RWPE1 (cell line): ENCODE results near the gene DNAJC6.
"Not testable (repeated sequence)": the region's sequence is repeated elsewhere in the genome, so short reads cannot be mapped to it uniquely, and the experiment has no call there.

Experiments used
- CTCF ChIA-PET: fragments of 350-600 bp; sonication (Branson Sonifier 250); formaldehyde crosslinking; extraction: SDS; loops from one replicate; lab custom pipeline; 2021; lab: Yijun Ruan, JAX
- POLR2A ChIA-PET: fragments of 400-600 bp; formaldehyde crosslinking; extraction: SDS; loops from one replicate; lab custom pipeline; 2020; ENCODE audit warnings: antibody characterized with exemption; ENCODE audit not compliant: low non-redundant PET; lab: Yijun Ruan, JAX
- DNase-seq: peaks from one replicate; pipeline ENCODE4 v3.0.0; 2012; ENCODE audit warnings: low spot score
- H3K27ac ChIP-seq: fragments of 450-650 bp; 2 replicates; pipeline ENCODE4 v1.5.1; 2017
- TF ChIP-seq, protein P1 (sequence below): fragments of 450-650 bp; conservative IDR thresholded peaks from 2 replicates; pipeline ENCODE4 v1.5.1; 2017; ENCODE audit warnings: low read depth, mild to moderate bottlenecking

The DNAJC6 gene

DNA sequence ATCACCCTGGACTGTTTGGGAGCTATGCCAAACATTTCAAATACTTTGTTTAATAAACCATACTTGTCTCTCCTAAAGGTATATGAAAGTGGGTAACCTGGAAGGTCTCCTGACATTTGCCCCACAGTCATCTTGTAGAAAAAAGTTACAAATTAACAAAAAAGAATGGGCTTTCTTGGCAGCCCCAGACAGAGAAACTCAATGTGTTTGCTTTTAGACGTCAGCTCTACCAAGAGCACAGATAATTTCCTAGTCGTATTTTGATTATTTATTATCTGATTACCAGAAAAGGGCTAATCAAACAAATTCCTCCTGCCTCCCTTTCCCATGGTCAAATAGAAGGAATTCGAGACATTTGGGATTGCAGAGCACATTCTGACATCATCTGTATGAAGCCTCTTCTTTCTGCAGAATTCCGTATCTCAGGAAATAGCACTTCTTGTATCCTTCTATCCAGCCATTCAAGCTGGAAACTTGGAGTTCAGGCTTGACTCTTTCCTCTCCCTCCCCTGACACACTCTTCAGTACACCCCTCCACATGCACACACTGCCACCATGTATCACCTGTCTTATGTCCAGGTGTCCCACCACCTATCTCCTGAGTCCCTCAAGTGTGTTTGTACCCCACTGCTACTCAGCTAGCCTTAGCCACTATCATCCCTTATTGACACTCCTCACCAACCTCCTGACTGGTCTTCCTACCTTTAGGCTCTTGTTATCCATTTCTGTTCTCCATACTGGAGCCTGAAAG is 68.3 kb downstream of the DNAJC6 start:
- TF ChIP-seq, protein P1, sequence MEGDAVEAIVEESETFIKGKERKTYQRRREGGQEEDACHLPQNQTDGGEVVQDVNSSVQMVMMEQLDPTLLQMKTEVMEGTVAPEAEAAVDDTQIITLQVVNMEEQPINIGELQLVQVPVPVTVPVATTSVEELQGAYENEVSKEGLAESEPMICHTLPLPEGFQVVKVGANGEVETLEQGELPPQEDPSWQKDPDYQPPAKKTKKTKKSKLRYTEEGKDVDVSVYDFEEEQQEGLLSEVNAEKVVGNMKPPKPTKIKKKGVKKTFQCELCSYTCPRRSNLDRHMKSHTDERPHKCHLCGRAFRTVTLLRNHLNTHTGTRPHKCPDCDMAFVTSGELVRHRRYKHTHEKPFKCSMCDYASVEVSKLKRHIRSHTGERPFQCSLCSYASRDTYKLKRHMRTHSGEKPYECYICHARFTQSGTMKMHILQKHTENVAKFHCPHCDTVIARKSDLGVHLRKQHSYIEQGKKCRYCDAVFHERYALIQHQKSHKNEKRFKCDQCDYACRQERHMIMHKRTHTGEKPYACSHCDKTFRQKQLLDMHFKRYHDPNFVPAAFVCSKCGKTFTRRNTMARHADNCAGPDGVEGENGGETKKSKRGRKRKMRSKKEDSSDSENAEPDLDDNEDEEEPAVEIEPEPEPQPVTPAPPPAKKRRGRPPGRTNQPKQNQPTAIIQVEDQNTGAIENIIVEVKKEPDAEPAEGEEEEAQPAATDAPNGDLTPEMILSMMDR, result no peak
- no peak for DNase-seq
- H3K27ac ChIP-seq, result no peak overlapping the region
- ChIA-PET CTCF (no interaction called here), POLR2A (no interaction called here)

DNA sequence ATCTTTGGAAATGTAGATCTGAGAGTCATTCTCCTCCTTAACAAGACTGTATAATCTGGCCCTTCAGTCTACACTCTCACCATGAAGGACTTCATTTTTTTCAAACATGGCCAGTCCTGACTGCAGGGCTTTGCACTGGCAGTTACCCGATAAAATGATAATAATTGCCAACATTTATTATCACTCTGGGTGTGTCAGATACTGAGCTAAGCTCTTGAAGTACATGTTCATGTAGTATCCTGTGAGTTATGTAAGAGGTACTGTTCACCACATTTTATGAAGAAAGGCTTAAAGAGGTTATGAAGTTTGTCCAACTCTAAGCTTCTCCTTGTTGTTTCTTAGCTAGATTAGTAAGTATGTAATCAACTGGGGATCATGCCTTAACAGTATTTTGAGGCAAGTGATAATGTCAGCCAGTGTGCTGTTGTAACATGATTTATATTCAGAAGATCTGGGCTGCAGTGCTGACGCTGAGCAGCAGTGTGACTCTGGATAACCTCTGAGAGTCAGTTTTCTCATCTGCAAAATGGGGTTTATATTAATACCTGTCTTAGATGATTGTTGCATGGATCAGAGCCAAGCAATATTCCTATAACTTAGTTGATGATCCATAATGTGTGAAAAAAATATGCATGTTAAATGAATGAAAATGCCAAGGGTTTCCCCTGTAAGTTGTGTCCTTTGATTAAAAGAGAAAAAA is 69.1 kb downstream of the DNAJC6 start:
- ChIA-PET CTCF (no interaction called here), POLR2A (no interaction called here)
- TF ChIP-seq, protein P1, result no peak
- DNase-seq, result no peak
- no peak overlapping the region for H3K27ac ChIP-seq

DNA sequence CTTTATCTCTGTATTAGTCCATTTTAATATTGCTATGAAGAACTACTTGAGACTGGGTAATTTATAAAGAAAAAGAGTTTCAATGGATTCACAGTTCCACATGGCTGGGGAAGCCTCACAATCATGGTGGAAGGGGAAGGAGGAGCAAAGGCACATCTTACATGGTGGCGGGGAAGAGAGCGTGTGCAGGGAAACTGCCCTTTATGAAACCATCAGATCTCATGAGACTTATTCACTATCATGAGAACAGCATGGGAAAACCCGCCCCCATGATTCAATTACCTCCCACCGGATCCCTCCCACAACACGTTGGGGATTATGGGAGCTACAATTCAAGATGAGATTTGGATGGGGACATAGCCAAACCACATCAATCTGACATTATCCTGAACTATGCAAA is 75.1 kb downstream of the DNAJC6 start:
- DNase-seq, POLR2A ChIA-PET, CTCF ChIA-PET, H3K27ac ChIP-seq: not testable (repeated sequence)

DNA sequence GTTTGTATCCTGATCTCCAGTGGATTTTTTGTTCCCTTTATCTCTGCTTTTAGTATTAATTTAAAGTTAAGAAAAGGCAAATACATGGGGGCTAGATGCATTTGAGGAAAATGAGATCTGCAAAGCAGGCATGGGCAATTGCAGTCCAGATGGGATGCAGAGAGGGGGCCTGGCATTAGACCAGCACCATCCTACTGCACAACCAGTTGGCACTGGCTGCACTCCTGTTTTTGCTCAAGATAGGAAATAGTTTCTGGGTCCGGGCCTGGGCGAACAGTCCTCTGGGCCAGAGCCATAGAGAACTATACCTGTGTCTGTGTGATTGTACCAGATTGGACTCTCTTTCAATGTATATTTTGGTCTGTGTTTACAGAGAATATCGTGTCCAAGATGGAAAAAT is 77.1 kb downstream of the DNAJC6 start:
- TF ChIP-seq, protein P1, result no peak
- CTCF ChIA-PET, result no interaction called here
- no peak for DNase-seq
- POLR2A ChIA-PET, result no interaction called here
- H3K27ac ChIP-seq, result no peak overlapping the region

DNA sequence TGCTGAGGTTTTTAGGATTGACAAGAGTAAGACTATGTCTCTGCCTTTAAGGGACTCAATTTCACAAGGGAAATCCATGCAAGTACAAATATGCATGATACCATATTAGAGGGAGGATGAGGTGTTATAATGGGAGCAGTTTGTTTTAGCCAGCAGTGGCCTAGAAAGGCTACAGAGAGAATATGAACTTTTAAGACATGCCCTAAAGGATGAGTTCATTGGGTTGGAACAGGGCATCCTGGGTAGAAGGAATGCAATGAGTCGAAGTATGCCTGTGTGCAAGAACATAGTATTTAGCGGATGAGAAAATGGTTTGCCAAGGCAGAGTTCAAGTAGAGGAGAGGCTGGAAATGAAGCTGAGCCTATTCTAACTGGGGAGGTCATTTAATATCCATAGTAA is 78.5 kb downstream of the DNAJC6 start:
- no peak overlapping the region for H3K27ac ChIP-seq
- TF ChIP-seq, protein P1, result no peak
- POLR2A ChIA-PET, result no interaction called here
- DNase-seq, result no peak
- CTCF ChIA-PET, result interaction anchor here (0.7 kb wide), 1 partner anchor 16 kb away, joined by 3 read pairs; no protein-coding TSS in a partner anchor

DNA sequence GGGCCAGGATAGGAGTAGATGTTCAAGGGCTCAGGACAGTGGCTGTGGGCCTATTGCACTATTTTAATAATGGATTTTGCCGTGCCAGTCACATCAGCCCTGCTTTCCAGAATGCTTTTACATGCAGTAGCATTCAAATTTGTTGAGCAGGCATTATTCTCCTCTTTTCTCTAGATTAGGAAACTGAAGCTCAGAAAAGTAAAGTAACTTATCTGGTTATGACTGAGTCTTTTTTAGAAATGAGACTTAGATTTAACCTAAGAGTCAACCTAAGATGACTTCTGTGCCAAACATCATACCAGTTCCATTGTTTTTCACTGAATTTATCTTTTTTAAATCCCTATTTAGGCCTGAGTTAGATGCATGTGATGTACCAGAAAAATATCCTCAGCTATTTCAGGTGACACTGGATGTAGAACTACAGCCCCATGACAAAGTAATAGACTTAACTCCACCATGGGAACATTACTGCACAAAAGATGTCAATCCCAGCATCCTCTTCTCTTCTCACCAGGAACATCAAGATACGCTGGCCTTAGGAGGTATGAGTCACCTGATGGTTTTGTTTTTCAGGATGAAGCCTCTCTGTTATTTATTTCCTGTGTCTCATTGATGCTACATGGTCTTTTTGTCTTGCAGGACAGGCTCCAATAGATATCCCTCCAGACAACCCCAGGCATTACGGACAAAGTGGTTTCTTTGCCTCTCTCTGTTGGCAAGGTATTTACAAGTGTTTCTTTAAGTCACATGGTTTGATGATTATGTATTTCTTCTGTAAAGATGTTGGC is 79.8 kb downstream of the DNAJC6 start:
- CTCF ChIA-PET, result no interaction called here
- POLR2A ChIA-PET, result no interaction called here
- TF ChIP-seq, protein P1, result no peak
- no peak for DNase-seq
- no peak overlapping the region for H3K27ac ChIP-seq
